Muscle of leg (tissue), 11 donors: ENCODE measurements around the gene JPH3. TPM values are rescaled to one million over a fixed set of nuclear protein-coding genes. Genes with fewer than 3 reads are reported as not detected.

Source experiments
- DNase-seq: peaks from one replicate; pipeline ENCODE4 v3.0.0; 2013
- H3K27ac ChIP-seq: one replicate; pipeline ENCODE4 v1.5.1; 2013; ENCODE audit warnings: mild to moderate bottlenecking, low read length, control low read depth
- H3K27me3 ChIP-seq: one replicate; pipeline ENCODE4 v1.6.1; 2013; ENCODE audit warnings: low read length; ENCODE audit not compliant: control insufficient read depth, insufficient read depth
- H3K36me3 ChIP-seq: one replicate; pipeline ENCODE4 v1.6.1; 2013; ENCODE audit warnings: low read length; ENCODE audit not compliant: control insufficient read depth, insufficient read depth
- H3K4me1 ChIP-seq: one replicate; pipeline ENCODE4 v1.6.1; 2013; ENCODE audit warnings: low read length; ENCODE audit not compliant: control insufficient read depth, insufficient read depth
- H3K4me3 ChIP-seq: one replicate; pipeline ENCODE4 v1.5.1; 2013; ENCODE audit warnings: low read length, control low read depth
- H3K9me3 ChIP-seq: replicated peaks from 2 replicates; pipeline ENCODE4 v1.6.1; 2013; ENCODE audit warnings: low read depth, low read length; ENCODE audit not compliant: control insufficient read depth
- WGBS: methylation state at CpG from one replicate; pipeline ENCODE4 v1.1.5; 2013; ENCODE audit warnings: missing lambda C conversion rate; ENCODE audit not compliant: insufficient coverage; 5-methylcytosine and 5-hydroxymethylcytosine counted together
- polyA plus RNA-seq, 8 donors: library from polyadenylated mRNA; unstranded; fragments of 120-200 nt; gene quantifications; one replicate each; pipeline versions ENCODE4 v1.2.1 to v1.2.3, GENCODE V29; 2013; ENCODE audit warnings: inconsistent platforms in 1 of 8, low replicate concordance in 1 of 8; ENCODE audit not compliant: insufficient read length in 8 of 8, insufficient read depth in 1 of 8
- total RNA-seq: library from RNA; stranded (reverse); fragments of 120-200 nt; gene quantifications from one replicate; pipeline ENCODE4 v1.2.4, GENCODE V29; 2013

JPH3 gene
- total and polyA plus RNA-seq, 9 donors: 0.15 to 1.4 (median 0.33) TPM

DNA sequence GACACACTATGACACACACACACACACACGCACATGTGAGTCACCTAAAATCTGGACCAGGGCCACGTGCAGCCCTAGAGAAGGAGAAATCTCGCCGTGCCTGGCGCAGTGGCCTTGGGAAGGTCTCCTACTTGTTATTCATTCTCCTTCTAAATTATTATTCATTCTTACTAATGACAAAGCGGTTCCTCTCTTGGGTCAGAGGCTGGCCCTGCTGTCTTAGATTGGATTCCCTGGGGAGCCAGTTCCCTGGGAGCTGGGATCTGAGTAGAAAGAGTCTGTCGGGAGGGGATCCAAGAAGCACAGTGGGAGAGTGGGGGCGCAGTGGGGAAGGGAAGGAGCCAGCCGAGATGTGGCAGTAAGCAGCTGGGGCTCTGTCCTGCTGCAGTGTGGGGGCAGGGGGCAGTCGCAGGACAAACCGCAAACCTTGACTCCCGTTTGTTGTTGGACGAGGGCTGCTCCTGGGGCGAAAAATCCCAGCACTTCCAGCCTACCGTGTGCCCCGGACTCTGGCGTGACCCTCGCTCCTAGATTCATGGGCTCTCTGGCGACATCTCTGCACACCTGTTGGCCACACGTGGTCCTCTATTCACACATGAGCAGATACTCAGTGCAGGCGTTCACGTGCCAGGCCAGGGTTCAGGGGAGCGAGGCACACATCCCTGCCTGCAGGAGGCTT is 18.7 kb upstream of the JPH3 start:
- no peak for DNase-seq
- H3K27me3 ChIP-seq: peaks cover 41% of the 10 kb centered on the region

DNA sequence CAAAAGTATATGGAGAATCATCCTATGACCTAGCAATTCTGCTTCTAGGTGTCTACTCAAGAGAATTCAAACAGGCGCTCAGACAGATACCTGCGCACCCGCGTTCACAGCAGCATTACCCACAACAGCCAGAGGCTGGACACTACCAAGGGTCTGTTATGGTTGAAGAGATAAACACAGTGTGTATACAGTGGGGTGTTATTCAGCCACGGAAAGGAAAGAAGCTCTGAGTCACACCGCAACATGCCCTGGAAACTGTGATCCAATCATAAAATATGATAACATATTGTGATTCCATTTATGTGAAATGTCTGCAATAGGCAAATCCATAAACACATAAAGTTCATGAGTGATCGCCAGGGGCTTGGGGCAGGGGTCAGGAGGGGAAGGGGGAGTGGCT is 18.0 kb upstream of the JPH3 start:
- no peak overlapping the region for H3K27ac ChIP-seq
- no CpG with 5 or more reads among the region's 7 CpGs for WGBS
- H3K36me3 ChIP-seq: no peaks in the 10 kb centered on the region
- no peak overlapping the region for H3K4me3 ChIP-seq
- H3K4me1 ChIP-seq: peaks cover 19% of the 10 kb centered on the region
- DNase-seq: no peak
- no peaks in the 10 kb centered on the region for H3K9me3 ChIP-seq
- H3K27me3 ChIP-seq: peaks cover 45% of the 10 kb centered on the region

More for the DNA sequence above, 18.7 kb upstream of the JPH3 start:
- no peaks in the 10 kb centered on the region for H3K36me3 ChIP-seq
- 59% methylated on average over 16 of the region's 23 CpGs for WGBS
- no peak overlapping the region for H3K27ac ChIP-seq
- H3K4me1 ChIP-seq: peaks cover 12% of the 10 kb centered on the region
- H3K4me3 ChIP-seq: no peak overlapping the region
- no peaks in the 10 kb centered on the region for H3K9me3 ChIP-seq

DNA sequence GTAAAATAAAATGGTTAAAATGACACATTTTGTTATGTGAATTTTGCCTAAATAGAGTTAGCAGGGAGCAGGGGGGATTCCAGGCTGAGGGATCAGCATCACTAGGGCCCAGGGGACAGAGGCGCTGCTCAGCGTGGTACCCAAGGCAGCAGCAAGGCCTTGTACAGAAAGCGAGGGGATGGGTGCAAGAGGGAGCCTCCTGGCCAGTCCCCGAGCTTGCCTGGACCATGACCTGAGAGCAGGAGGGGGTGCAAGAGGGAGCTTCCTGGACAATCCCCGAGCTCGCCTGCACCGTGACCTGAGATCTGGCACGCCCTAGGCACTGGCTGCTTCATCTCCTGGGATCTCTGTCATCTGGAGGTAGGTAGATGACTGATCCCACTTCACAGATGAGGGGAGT is 17.3 kb upstream of the JPH3 start:
- H3K9me3 ChIP-seq: no peaks in the 10 kb centered on the region
- 78% methylated on average over 6 of the region's 8 CpGs for WGBS
- peaks cover 50% of the 10 kb centered on the region for H3K27me3 ChIP-seq
- no peak overlapping the region for H3K27ac ChIP-seq
- DNase-seq: no peak
- H3K4me3 ChIP-seq: no peak overlapping the region
- peaks cover 19% of the 10 kb centered on the region for H3K4me1 ChIP-seq
- no peaks in the 10 kb centered on the region for H3K36me3 ChIP-seq

DNA sequence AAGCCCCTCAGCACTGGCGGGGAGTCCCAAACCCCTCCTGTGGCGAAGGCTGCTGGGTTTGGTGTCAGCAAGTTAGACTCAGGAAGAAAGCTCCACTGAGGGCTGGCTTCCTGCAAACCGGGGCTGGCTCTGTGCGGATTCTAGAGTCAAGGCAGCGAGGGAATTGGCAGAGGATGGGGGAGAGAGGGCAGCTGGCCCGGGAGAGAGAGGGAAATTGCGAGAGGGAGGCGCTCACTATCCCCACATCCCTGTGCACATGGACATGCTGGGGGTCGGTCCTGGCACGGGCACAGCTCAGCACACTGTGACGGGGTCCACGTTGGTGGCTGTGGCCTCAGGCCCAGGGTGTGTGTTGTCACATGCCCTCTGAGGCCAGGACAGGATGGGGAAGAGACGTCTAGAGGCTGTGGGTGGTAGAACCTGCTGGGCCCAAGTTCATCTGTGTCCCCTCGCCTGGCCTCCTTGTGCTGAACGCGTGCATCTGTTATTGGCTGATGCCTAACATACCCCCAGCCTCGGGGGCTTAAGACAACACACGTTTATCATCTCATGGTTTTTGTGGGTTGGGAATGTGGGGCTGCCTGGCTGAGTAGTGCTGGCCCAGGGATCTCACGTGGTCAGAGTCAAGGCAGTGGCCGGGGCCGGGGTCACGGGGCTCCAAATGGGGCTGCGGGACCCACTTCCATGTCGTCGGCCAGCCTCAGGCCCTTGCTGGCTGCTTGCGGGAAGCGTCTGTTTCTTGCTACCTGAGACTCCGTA is 16.7 kb upstream of the JPH3 start:
- peaks cover 53% of the 10 kb centered on the region for H3K27me3 ChIP-seq

DNA sequence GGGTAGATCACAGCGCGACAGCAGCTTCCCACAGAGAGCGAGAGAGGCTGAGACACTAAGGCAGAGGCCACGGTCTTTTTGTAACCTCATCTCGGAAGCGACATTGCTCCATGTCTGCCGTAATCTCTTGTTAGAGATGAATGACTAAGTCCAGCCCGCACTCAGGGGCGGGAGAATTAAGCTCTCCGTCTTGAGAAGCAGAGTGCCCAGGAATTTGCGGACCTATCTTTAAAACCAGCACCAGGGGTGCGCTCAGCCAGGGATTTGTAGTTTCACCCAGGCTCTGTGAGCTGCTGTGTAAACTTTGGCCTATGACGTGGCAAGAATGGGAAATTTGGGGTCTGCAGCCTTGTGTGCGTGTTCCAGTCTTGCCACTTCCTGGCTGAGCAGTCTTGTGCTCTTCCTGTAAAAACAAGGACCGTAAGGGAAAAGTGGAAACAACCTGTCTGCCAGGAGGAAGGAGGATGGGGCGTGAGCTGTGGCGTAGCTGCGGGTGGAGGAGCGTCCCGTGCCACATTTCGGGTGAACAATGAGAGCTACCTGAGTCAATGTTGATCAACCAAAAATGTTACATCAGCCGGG is 16.0 kb upstream of the JPH3 start:
- 67% methylated on average over 19 of the region's 22 CpGs for WGBS
- Histone ChIP-seq H3K36me3 (no peaks in the 10 kb centered on the region), H3K27me3 (peaks cover 49% of the 10 kb centered on the region), H3K4me3 (no peak overlapping the region), H3K4me1 (peaks cover 19% of the 10 kb centered on the region), H3K27ac (no peak overlapping the region), H3K9me3 (no peaks in the 10 kb centered on the region)
- DNase-seq: no peak

More for the DNA sequence above, 16.7 kb upstream of the JPH3 start:
- no peaks in the 10 kb centered on the region for H3K36me3 ChIP-seq
- no peaks in the 10 kb centered on the region for H3K9me3 ChIP-seq
- H3K4me3 ChIP-seq: no peak overlapping the region
- H3K4me1 ChIP-seq: peaks cover 19% of the 10 kb centered on the region
- no peak for DNase-seq
- H3K27ac ChIP-seq: no peak overlapping the region
- WGBS: 38% methylated on average over 18 of the region's 28 CpGs

DNA sequence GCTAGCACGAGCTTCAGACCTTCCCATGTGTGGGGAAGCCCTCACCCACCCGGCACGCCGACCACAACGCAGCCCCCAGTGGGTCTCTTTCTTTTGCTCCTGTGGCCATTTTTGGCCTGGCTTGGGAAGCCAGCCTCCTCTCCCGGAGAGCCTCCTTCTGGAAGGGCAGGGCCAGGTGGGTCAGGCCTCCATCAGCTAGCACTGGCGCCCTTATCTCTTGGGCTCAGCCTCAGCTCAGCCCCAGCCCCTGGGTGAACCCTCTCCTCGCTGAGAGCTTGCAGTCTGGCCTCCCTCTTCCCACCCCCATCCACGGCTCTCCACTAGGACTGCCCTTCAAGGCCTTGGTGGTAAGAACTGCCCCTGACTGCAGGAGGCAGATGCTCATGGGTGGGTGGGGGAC is 14.7 kb upstream of the JPH3 start:
- Histone ChIP-seq H3K4me1 (peaks cover 10% of the 10 kb centered on the region), H3K27me3 (peaks cover 49% of the 10 kb centered on the region), H3K9me3 (no peaks in the 10 kb centered on the region), H3K4me3 (no peak overlapping the region), H3K27ac (no peak overlapping the region), H3K36me3 (no peaks in the 10 kb centered on the region)
- 83% methylated on average over 7 of the region's 9 CpGs for WGBS
- no peak for DNase-seq

DNA sequence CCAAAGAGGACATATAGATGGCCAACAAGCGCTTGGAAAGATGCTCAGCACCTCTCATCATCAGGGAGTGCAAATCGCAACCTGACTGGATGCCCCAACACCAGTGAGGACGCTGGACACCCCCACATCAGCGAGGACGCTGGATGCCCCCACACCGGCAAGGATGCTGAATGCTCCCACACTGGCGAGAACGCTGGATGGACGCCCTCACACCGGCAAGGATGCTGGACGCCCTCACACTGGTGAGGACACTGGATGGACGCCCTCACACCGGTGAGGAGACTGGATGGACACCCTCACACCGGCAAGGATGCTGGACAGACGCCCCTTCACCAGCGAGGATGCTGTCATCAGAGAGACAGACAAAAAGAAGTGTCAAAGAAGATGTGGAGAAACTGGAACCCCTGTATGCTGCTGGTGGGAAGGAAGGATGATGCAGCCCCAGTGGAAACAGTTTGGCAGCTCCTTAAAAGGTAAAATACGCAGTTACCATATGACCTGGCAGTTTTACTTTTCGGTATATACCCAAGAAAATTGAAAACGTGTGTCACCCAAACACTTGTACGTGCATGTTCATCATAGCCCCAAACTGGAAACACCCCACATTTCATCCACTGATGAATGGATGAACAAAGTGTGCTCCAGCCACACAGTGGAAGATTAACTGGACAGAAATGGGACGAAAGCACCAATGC is 10.1 kb upstream of the JPH3 start:
- 69% methylated on average over 17 of the region's 21 CpGs for WGBS
- H3K4me3 ChIP-seq: no peak overlapping the region
- no peak overlapping the region for H3K27ac ChIP-seq
- H3K36me3 ChIP-seq: no peaks in the 10 kb centered on the region
- DNase-seq: no peak
- peaks cover 24% of the 10 kb centered on the region for H3K27me3 ChIP-seq
- H3K9me3 ChIP-seq: no peaks in the 10 kb centered on the region
- H3K4me1 ChIP-seq: peaks cover 7% of the 10 kb centered on the region

DNA sequence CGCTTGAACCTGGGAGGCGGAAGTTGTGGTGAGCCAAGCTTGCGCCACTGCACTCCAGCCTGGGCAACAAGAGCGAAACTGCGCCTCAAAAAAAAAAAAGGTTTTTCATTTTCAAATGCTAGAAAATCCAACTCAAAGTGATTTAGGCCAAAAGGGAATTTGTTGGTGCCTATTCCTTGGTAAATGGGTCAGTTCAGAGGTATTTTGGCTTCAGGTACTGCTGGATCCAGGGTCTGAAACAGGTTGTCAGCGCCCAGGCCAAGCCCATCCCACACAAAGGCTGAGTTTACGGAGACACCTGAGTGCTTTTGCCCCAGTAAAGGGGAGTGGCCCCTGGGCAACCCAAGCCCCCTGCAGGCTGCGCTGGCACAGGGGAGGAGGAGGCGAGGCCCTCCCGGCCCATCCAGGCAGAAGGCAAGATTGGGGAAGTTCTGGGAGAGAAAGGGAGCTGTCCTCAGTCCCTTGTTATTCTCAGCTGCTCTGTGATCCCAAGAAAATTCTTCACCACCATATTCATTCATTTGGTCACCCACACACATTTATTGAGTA is 8.5 kb upstream of the JPH3 start:
- no peak for DNase-seq
- WGBS: 92% methylated on average over 6 of the region's 10 CpGs
- Histone ChIP-seq H3K4me1 (peaks cover 5% of the 10 kb centered on the region), H3K36me3 (no peaks in the 10 kb centered on the region), H3K27ac (no peak overlapping the region), H3K4me3 (no peak overlapping the region), H3K27me3 (peaks cover 21% of the 10 kb centered on the region), H3K9me3 (no peaks in the 10 kb centered on the region)

DNA sequence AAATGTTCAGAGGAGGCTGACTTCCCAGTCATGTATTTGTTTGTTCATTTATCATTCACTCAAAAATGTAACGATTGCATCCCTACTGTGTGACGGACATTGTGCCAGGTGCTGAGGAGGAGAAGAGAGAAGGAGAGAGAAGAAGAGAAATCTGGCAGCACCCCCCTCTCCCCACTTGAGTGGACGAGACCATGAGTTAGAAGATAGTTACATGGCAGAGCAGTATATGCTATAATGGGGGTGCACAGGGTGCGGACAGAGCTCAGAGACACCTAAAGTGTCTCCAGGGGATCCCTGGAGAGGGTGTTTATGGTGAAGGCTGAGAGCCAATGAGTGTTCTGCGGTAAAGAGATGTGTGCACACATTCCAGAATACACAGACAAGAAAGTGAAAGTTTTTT is 6.6 kb upstream of the JPH3 start:
- Histone ChIP-seq H3K36me3 (no peaks in the 10 kb centered on the region), H3K4me1 (no peaks in the 10 kb centered on the region), H3K9me3 (no peaks in the 10 kb centered on the region), H3K27me3 (peaks cover 27% of the 10 kb centered on the region), H3K4me3 (no peak overlapping the region), H3K27ac (no peak overlapping the region)
- DNase-seq: no peak
- WGBS: 86% methylated on average over 1 of the region's 5 CpGs
